ENCODE measurements around the gene EEPD1.
"Not testable (repeated sequence)": the region's sequence is repeated elsewhere in the genome, so short reads cannot be mapped to it uniquely, and the experiment has no call there.

Gene EEPD1

GRCh38 chr7:36304099-36304425 is 151.0 kb downstream of the EEPD1 start:
- no peak for DNase-seq

DNA sequence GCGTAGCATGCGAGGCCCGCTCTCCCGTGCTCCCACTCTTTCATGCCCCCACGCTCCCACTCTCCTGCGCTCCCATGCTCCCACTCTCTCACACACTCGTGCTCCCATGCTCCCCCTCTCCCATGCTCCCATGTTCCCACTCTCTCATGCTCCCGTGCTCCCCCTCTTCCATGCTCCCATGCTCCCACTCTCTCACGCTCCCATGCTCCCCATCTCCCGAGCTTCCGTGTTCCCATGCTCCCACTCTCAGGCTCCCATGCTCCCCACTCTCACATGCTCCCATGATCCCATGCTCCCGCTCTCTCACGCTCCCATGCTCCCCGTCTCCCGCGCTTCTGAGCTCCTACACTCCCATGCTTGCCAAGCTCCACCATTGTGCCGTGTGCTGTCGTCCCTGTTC is 152.2 kb downstream of the EEPD1 start:
- DNase-seq, result no peak

- DNase-seq, result no peak
These were observed 152.6 kb downstream of the EEPD1 start for GRCh38 chr7:36305648-36306047.

DNA sequence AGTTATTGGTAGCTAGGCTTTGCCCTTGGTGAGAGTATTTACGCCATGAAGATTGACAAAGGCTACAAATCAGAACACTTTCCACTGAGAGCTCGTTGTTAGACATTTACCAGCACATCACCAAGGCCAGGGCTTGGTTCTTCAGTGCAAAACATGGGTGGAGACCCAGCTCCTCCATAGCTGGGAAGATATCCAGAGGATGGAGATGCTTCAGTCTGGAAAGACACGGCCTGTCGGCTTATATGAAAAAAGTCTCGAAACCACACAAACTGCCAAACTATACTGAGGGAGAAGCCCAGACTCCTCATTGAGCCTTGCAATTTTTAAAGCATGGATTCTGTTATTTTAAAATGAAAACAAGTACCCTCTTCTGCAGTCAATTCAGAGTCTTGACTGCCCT is 153.2 kb downstream of the EEPD1 start:
- DNase-seq, result no peak

GRCh38 chr7:36306722-36307121 is 153.7 kb downstream of the EEPD1 start:
- DNase-seq, result no peak

- DNase-seq, result no peak
These were observed 155.0 kb downstream of the EEPD1 start for GRCh38 chr7:36308031-36308430.

DNA sequence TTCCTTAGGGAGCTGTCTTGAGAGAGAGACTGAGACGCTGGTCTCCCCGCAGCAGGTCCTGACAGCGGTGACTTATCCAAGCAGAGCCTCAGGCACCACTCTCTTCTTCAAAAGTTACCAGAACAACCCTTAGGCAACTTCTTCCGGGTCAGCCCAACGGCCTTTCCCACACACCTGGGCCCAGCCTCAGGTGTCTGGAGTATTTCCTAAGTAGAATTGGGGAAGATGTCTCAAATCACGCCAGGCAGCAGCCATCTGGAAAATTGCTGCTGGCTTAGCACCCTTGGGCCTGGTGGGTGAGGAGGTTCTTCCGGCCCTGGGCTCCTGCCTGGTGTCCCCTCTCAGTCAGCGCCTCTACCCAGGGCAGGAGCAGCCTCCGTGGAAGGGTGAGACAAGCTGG is 156.2 kb downstream of the EEPD1 start:
- DNase-seq, result no peak

DNA sequence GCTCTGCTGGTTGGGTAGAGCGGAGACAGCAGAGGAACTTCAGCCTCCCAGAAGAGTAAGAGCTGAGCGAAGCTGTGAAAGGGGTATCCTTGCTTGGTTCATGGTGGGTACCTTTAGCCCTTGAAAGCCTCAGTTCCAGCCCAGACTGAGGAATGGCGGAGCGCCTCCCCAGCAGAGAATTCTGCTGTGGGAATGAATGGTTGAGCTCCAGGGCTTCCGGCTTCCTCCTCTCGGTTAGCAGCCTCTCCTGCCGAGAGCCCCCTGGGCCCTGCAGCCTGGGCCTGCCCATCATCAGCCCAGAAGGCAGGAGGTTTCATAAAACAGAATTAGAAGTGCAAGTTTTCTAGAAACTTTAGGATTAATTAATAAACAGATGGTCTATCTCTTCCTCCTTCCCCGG is 156.7 kb downstream of the EEPD1 start:
- DNase-seq, result no peak

GRCh38 chr7:36310897-36311296 is 157.8 kb downstream of the EEPD1 start:
- no peak for DNase-seq

DNA sequence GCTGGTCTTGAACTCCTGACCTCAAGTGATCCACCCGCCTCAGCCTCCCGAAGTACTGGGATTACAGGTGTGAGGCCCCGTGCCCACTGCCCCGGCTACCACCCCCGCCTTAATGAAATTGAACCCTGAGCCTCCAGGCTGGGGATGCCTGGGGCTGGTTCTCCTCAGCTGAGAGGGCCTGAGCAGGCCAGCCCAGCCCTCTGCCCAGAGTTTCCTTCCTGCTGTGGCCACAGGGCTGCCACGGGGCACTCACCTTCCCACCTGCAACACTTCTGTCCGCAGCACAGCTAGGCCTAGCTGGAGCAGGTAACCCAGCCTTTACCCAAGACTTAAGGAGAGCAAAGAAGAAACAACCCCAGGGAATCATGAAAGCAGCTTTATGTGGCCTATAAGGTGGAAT is 158.5 kb downstream of the EEPD1 start:
- DNase-seq, result no peak

- DNase-seq, result no peak
These were observed 159.2 kb downstream of the EEPD1 start for GRCh38 chr7:36312064-36312914.

GRCh38 chr7:36312915-36313334 is 159.9 kb downstream of the EEPD1 start:
- no peak for DNase-seq

GRCh38 chr7:36313607-36314006 is 160.6 kb downstream of the EEPD1 start:
- DNase-seq, result no peak

- DNase-seq, result no peak
These were observed 161.4 kb downstream of the EEPD1 start for GRCh38 chr7:36314491-36314890.

DNA sequence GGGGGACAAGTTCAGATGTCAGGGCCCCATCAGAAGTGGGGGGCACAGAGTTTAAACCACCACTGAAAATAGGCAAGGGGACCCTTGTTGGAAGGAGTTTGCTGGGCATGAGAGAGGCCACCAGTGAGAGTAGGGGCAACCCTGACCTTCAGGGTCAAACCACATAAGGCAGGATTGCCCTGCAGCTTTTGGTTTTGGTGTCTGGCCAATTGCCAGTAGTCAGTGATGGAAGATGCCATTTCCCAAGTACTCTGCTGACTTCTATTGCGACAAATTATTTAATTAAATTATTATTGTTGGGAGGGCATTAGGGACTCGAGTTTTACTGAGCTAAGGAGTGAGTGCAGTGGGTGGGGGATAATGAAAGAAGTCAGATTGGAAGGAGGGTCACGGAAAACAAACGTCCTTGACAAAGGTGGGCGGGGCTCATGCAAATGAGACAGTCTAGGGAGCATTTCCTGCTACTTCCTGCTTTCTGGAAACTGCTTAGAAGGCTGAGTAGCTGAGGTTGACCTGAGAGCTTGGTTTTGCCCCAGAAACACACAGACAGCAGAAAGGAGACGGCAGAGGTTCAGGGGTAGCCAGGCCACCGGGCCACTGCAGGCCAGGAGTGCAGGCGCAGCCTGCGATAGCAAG is 162.4 kb downstream of the EEPD1 start:
- no peak for DNase-seq

DNA sequence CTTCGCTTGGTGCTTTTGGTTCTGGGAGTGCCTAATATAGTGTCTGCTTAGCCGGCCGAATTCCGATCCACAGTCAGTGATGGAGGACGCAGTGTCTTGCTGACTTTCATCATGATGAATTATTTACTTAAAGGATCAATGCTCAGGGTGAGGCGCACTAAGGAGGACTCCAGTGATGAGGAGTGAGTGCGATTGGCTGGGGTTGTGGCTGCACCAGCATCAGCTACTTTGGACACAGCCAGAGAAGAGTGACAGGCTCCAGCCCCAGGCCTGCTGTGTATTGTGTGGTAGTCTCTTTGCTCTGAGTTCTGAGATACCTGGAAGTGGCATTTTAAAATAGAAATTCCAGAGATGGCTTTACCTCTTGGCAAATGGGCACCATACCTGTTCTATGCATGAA is 163.3 kb downstream of the EEPD1 start:
- no peak for DNase-seq

DNA sequence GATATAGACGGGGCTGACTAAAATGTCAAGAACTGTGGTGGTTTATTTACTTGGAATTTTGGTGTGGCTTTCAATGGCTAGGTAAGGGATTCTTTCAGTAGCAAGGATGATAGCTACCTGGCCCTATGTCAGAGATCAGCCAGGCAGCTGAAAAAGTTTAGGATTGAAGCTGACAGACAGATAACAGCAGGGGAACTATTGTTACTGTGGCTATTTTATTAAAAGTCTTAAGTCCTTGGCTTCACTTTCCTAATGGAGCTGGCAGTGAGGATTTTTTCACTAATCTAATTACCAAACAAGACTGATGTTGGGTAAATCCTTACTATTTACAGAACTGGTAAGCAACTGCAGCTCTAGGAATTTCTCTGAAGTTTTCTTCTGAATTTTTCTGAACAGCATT is 164.2 kb downstream of the EEPD1 start:
- DNase-seq, result no peak

GRCh38 chr7:36318116-36318515 is 165.1 kb downstream of the EEPD1 start:
- DNase-seq, result no peak

DNA sequence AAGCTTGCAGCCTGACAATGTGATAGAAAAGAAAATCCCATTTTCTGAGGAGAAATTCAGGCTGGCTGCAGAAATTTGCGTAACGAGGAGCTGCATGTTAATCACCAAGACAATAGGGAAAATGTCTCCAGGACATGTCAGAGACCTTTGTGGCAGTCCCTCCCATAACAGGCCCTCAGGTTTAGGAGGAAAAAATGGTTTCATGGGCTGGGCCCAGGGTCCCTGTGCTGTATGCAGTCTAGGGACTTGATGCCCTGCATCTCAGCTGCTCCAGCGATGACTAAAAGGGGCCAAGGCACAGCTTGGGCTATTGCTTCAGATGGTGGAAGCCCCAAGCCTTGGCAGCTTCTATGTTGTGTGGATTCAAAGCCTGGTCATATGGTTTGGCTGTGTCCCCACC is 168.2 kb downstream of the EEPD1 start:
- DNase-seq, result not testable (repeated sequence)

GRCh38 chr7:36336390-36336789 is 183.3 kb downstream of the EEPD1 start:
- DNase-seq, result no peak

DNA sequence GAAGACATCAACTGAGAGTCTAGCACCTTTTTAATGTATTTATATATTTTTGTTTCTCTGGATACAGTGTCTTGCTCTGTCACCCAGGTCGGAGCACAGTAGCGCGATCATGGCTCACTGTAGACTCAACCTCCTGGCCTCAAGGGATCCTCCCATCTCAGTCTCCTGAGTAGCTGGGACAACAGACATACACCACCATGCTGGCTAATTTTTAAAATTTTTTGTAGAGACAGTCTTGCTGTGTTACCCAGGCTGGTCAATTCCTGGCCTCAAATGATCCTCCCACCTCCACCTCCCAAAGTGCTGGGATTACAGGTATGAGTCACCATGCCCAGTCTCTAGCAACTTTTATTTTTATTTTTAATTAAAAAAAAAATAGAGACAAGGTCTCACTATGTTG is 185.2 kb downstream of the EEPD1 start:
- DNase-seq, result no peak

DNA sequence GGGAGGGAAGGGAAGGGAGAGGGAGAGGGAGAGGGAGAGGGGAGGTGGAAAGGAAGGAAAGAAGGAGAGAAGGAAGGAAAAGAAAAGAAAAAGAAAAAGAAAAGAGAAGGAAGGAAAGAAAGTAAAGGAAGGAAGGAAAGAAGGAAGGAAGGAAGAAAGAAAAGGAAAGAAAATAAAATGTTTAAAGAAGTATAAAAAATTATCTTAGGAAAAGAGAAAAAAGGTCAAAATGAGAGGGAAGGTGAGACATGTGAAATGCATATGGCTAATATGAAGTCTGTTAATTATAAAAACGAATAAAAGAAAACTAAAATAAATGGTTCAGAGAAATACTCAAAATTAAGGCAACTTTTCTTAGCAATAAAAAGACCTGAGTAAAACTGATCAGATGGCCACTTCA is 190.5 kb downstream of the EEPD1 start:
- DNase-seq, result no peak

DNA sequence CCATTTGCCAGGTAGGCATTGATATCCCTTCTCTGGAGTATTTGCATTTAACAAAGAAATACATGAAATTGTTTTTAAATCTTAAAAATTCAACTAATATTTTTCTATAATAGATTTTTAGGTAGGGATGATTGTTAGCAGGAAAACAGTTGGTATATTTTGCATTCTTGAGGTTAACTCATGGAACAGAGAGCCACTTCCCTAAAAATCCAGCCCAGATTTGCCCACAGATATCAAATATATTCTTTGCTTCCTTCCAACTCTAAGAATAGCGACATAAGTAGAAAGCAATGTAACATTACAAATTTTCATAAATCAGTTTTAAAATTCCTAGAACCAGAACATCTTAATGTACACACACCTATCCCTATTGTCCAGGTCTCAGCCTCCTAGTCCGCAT is 191.6 kb downstream of the EEPD1 start:
- DNase-seq, result no peak

- DNase-seq, result no peak
These were observed 193.3 kb downstream of the EEPD1 start for GRCh38 chr7:36346260-36346831.

Measured in right hindlimb (tissue), 1 donor.